ENCODE measurements around the gene PRKAG1.

Gene PRKAG1

GRCh38 chr12:49031573-49032161 is 13.1 kb upstream of the PRKAG1 start:
- TF ChIP-seq CTCF (conservative IDR thresholded peaks at IDR 0.05; ENCODE audit: low read length), result no peak
- no peak for DNase-seq (ENCODE audit: low read depth)
- no peak overlapping the region for H3K4me3 ChIP-seq (ENCODE audit: low read length)

GRCh38 chr12:49030714-49031572 is 12.4 kb upstream of the PRKAG1 start:
- no peak overlapping the region for H3K4me3 ChIP-seq (ENCODE audit: low read length)
- TF ChIP-seq CTCF (conservative IDR thresholded peaks at IDR 0.05; ENCODE audit: low read length), result no peak
- DNase-seq (ENCODE audit: low read depth), result no peak

GRCh38 chr12:49030119-49030518 is 11.5 kb upstream of the PRKAG1 start:
- no peak for DNase-seq (ENCODE audit: low read depth)
- no peak for TF ChIP-seq CTCF (conservative IDR thresholded peaks at IDR 0.05; ENCODE audit: low read length)
- no peak overlapping the region for H3K4me3 ChIP-seq (ENCODE audit: low read length)

- no peak overlapping the region for H3K4me3 ChIP-seq (ENCODE audit: low read length)
- no peak for TF ChIP-seq CTCF (conservative IDR thresholded peaks at IDR 0.05; ENCODE audit: low read length)
- DNase-seq (ENCODE audit: low read depth), result no peak
Measured at GRCh38 chr12:49028666-49029275, 10.2 kb upstream of the PRKAG1 start.

- TF ChIP-seq CTCF (conservative IDR thresholded peaks at IDR 0.05; ENCODE audit: low read length), result no peak
- no peak for DNase-seq (ENCODE audit: low read depth)
- H3K4me3 ChIP-seq (ENCODE audit: low read length), result no peak overlapping the region
Measured at GRCh38 chr12:49027846-49028555, 9.4 kb upstream of the PRKAG1 start.

- no peak for DNase-seq (ENCODE audit: low read depth)
- no peak for TF ChIP-seq CTCF (conservative IDR thresholded peaks at IDR 0.05; ENCODE audit: low read length)
- no peak overlapping the region for H3K4me3 ChIP-seq (ENCODE audit: low read length)
Measured at GRCh38 chr12:49026678-49027480, 8.3 kb upstream of the PRKAG1 start.

Measured in AG10803 (cell line).